NK-92 (cell line): ENCODE data around the gene OR5D18.
"Not testable (repeated sequence)": the region's sequence is repeated elsewhere in the genome, so short reads cannot be mapped to it uniquely, and the experiment has no call there.

Source experiments
- DNase-seq: peaks from one replicate; lab custom pipeline; 2025; ENCODE audit not compliant: unreplicated experiment; lab: John Stamatoyannopoulos, UW

OR5D18 gene

DNA sequence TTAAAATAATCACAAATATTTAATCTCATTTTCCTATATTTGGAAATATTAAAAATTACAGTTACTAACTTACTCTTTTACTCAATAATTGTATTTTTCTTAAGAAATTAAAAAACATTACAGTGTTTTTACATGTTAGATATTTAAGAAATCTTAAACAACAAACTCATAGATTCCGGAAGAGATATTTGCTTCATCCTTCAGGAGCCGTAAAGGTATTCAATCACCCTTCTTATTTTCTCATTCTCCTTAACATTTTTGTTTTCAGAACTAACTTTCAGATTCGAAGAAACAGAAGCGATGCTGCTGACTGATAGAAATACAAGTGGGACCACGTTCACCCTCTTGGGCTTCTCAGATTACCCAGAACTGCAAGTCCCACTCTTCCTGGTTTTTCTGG lies at the start of gene OR5D18:
TSS of gene OR5D18 (plus strand) at position 301 of the 400 bp plus-strand sequence. CDS start at position 301, 0 bp downstream.
- DNase-seq = no peak

DNA sequence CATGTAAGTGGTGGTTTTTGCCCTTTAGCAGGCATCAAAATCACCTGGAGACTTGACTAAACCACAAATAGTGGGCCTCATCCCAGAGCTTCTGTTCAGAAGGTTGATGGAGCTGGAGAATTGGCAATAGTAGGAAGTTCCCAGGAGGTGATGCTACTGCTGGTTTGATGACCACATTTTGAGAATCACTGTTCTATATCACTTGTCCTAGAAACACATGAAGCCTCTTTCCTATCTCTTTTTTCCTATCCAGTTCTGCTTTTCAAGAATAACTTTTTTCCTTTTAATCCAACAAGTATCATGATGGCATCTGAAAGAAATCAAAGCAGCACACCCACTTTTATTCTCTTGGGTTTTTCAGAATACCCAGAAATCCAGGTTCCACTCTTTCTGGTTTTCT lies 46.3 kb upstream of the OR5D18 start, which contains the start of gene OR5D13:
TSS of gene OR5D13 (plus strand) at position 301 of the 400 bp plus-strand sequence. CDS start at position 301, 0 bp downstream.
- no peak for DNase-seq

DNA sequence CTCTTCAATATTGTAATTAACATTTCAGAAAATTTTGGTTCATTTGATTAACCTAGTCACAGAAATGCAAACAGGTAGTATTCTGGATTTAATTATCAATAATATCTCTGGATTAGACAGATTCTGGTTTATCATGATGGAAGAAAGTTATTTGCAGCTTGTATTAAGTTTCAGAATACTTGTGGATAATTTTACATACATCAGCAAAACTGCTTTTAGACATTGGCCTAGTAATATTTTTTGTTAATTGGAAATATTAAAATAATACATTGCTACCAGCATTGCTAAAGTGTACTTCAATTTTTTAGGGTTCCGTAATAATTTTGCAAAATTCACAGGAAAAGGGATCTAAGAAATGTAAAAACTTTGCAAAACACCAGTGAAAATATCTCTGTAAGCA lies 27.8 kb upstream of the OR5D18 start:
- DNase-seq = no peak

DNA sequence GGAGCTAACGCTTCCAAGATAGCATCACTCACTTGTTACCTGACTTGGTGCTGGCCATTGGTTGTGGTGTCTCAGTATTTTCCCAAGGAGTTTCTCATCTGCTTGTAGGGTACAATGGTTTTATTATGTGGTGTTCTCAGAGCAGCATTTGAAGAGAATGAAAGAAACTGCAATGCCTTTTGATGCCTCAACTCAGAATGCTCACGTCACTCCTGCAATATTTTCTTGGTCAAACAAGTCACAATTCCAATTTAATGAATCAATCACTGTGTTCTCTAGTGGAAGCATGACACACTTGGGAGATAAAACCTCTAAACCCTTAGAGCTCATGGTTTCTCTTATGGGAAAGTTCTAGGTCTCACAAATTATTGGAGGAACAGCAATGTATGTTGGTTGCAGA lies 26.1 kb upstream of the OR5D18 start:
- no peak for DNase-seq

DNA sequence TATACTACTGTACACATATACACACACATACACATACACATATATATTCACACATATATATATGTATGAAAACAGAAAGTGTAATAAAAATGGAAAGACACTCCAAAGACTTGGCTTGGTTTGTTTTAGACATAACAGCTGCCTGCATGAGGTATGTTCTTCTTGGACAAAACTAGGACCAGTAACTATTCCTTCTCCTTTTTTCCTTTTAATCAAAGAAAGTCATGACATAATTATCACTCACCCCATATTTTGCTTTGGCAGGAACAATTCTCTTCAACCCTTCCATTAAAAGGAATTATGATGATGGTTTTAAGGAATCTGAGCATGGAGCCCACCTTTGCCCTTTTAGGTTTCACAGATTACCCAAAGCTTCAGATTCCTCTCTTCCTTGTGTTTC lies 24.2 kb upstream of the OR5D18 start, which contains the start of gene OR5D14:
TSS of gene OR5D14 (plus strand) at position 301 of the 400 bp plus-strand sequence. CDS start at position 301, 0 bp downstream.
- no peak for DNase-seq

DNA sequence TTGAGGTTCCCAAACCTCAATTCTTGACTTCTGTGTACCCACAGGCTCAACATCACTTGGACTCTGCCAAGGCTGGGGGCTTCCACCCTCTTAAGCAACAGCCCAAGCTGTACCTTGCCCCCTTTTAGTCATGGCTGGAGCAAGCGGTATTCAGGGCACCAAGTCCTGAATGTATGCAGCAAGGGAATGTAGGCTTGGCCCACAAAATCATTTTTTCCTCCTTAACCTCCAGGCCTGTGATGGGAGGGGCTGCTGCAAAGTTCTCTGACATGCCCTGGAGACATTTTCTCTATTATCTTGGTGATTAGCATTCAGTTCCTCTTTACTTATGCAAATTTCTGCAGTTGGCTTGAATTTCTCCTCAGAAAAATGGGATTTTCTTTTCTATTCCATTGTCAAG lies 13.2 kb upstream of the OR5D18 start:
- DNase-seq = no peak

DNA sequence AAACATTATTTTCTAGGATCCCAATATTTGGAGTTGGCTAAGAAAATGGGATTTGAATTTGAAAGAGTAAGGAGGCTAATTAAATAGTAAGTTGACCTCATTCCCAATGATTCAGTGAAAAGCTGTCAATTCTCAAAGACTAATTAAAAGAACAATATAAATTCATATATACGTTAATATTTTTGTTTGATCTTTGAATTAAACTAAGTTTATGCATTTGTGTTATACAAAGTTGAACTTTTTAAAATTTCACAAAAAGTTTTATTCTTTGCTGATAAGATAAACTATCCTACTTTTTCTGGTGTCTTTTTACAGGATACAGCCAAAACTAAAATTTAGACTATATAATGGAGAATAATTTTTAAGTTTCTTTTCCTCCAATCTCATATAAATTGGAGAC lies 8.4 kb upstream of the OR5D18 start, which contains the start of gene OR5L1:
TSS of gene OR5L1 (plus strand) at position 301 of the 400 bp plus-strand sequence. CDS start 100 bp downstream, outside the sequence.
- DNase-seq = no peak

DNA sequence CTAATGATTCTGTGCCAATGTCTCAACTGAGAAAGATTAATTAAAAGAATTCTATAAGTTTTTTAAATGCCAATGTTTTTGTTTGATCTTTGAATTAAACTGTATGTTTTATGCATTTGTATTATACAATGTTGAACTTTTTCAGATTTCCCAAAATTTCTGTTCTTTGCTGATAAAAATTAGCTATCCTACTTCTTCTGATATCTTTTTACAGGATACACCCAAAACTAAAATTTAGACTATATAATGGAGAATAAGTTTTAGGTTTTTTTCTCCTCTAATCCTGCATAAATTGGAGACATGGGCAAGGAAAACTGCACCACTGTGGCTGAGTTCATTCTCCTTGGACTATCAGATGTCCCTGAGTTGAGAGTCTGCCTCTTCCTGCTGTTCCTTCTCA lies 7.5 kb downstream of the OR5D18 start, which contains the start of gene OR5L2:
TSS of gene OR5L2 (plus strand) at position 301 of the 400 bp plus-strand sequence. CDS start at position 301, 0 bp downstream.
- DNase-seq = no peak

DNA sequence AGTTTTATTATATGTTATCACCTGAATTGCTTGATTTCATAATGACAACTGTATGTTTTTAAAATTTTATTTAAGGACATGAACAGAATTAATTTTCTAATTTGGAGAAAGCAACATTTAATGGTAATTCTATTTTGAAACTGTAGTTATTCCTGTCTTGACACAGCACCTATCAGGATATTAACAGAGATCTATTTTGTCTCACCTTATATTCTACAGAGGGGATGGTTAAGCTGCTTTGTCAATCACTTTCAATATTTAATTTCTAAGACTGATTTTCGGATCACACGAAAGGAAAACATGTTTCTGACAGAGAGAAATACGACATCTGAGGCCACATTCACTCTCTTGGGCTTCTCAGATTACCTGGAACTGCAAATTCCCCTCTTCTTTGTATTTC lies 19.0 kb downstream of the OR5D18 start, which contains the start of gene OR5D16:
TSS of gene OR5D16 (plus strand) at position 301 of the 400 bp plus-strand sequence. CDS start at position 301, 0 bp downstream.
- DNase-seq = no peak

DNA sequence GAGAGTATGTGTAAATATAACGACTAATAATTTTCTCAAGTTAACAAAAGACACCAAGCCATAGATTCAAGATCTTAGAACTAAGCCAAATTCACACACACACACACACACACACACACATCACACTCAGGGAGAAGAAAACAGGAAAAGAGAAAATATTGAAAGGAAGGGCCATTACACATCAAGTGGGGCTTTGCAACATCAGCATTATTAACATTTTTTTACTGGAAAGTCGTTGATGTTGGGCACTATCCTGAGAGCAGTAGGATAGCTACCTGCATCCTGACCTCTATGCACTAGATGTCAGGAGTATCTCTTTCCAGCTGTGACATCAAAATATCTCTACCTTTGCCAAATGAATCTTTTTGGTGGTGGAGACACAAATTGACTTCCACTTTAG lies 28.0 kb downstream of the OR5D18 start:
- DNase-seq = no peak

DNA sequence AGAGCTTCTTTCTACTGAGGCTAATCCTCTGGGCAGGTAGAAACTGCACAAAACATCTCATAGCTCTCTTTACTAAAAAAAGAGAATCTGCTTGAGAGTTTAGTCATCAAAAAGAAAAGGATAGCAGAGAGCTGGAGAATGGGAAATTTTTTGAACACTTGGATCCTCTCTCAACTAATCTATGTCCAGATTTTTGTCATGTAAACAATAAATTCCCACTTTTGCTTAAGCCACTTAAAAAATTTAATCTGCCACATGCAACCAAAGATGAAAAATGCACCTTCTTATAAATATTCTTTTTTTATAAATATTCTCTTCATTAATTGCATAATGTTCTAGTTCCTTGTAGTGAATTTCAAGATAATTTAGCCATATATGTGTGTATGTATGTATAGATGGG lies 29.6 kb downstream of the OR5D18 start:
- no peak for DNase-seq

DNA sequence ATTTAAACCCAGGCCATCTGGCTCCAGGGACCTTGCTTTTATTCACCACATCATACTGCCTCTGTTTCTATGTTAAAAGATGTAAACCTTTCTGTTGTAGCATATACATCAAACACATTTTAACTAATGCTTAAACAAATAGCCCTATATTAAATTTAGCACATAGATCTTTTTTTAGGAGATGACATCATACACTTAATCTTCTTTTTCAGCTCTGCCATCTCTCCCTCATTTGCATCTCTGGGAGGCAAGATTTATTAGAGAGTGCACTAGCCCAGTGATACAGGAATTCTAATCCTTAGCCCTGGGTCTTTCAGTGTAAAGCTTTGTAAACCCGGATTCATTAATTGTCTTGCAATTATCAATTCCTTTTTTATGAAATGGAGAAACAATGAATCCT lies 32.7 kb downstream of the OR5D18 start:
- DNase-seq = no peak

DNA sequence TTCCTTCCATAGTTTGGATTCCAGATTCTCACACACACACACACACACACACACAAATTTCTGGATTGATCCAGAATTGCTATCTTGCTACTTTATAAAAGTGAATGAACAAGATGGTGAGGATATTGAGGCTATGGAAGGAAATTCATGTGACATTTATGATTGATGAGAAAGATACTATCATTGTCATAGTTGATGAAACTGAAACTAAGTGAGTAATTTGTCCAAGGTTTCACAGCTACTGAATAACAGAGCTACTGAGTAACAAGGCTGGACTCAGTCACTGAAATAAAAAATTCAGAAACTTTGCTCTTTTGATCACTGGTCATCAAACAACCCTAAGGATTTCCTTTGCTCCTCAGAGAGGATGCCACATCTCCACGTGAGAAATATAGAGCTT lies 35.3 kb downstream of the OR5D18 start:
- DNase-seq = no peak

DNA sequence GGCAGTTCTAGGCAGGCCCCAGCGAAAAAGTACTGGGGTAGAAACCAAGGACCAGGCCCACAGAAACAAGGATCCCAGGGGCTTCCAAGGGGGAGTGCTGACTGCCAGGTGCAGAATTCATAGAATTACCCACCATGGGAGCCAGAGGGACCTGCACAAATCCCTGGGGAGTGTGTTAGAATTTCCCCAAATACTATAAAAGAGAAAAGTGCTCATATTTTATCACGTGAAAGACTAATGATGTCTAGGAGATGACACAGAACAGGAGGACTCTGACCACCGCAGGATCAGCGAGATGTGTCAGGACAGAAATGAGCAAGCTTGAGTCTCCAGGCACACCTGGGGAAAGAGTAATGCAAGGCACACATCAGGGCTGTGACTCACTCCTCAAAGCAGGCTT lies 47.9 kb downstream of the OR5D18 start:
- DNase-seq = not testable (repeated sequence)
